Thymus (tissue), 11 donors: ENCODE measurements around the gene C21orf58. TPM values are rescaled to one million over a fixed set of nuclear protein-coding genes. Genes with fewer than 3 reads are reported as not detected.

Experiments used
- DNase-seq, 9 donors: peaks; one replicate each; pipeline ENCODE4 v3.0.0-alpha.2; 2013; ENCODE audit warnings: low spot score in 9 of 9, low read depth in 6 of 9, missing footprints in 1 of 9
- H3K27ac ChIP-seq, 2 donors: one replicate each; pipeline ENCODE4 v1.5.1; 2013; ENCODE audit warnings: control low read depth in 1 of 2, low read depth in 1 of 2, low read length in 1 of 2, mild to moderate bottlenecking in 1 of 2, moderate library complexity in 1 of 2
- H3K27me3 ChIP-seq, 2 donors: one replicate each; pipeline ENCODE4 v1.5.1; 2013; ENCODE audit warnings: low read length in 1 of 2; ENCODE audit not compliant: control insufficient read depth in 2 of 2, insufficient read depth in 1 of 2
- H3K36me3 ChIP-seq, 2 donors: one replicate each; pipeline ENCODE4 v1.5.1; 2013; ENCODE audit warnings: low read length in 1 of 2, mild to moderate bottlenecking in 1 of 2, moderate library complexity in 1 of 2; ENCODE audit not compliant: control insufficient read depth in 2 of 2, insufficient read depth in 2 of 2
- H3K4me1 ChIP-seq, 2 donors: one replicate each; pipeline ENCODE4 v1.5.1; 2013; ENCODE audit warnings: low read length in 2 of 2; ENCODE audit not compliant: control insufficient read depth in 2 of 2, insufficient read depth in 2 of 2
- H3K4me3 ChIP-seq, 2 donors: one replicate each; pipeline ENCODE4 v1.5.1; 2013; ENCODE audit warnings: low read length in 2 of 2, control low read depth in 1 of 2, mild to moderate bottlenecking in 1 of 2
- H3K9me3 ChIP-seq, 2 donors: one replicate each; pipeline ENCODE4 v1.5.1; 2013; ENCODE audit warnings: low read length in 1 of 2, mild to moderate bottlenecking in 1 of 2; ENCODE audit not compliant: control insufficient read depth in 2 of 2, insufficient read depth in 1 of 2
- WGBS: extraction: QIAGEN DNeasy Blood & Tissue Kit; methylation state at CpG from one replicate; pipeline ENCODE4 v1.1.7; 2013; 5-methylcytosine and 5-hydroxymethylcytosine counted together
- polyA plus RNA-seq: library from polyadenylated mRNA; stranded (reverse); fragments of 200-250 nt; gene quantifications from one replicate; pipeline ENCODE4 v1.2.3, GENCODE V29; 2013
- total RNA-seq: library from RNA; stranded (reverse); fragments of 120-200 nt; gene quantifications from one replicate; pipeline ENCODE4 v1.2.4, GENCODE V29; 2013
- donor health status: healthy.

C21orf58 gene
- total and polyA plus RNA-seq, 2 donors, result 3.4 to 7.3 TPM

- H3K9me3 ChIP-seq, result peaks cover 0 to 6% of the 10 kb centered on the region in 2 donors
- WGBS, result 41% methylated on average over 6 of the region's 6 CpGs
- peak within 1 kb of the TSS; percentile 88 to 97 for H3K27ac ChIP-seq
- H3K4me3 ChIP-seq, result peak within 1 kb of the TSS; percentile 76 to 92
- no peak for DNase-seq
- peaks cover 13 to 15% of the 10 kb centered on the region in 2 donors for H3K4me1 ChIP-seq
- H3K27me3 ChIP-seq, result no peaks in the 10 kb centered on the region
- peaks cover 4 to 20% of the 10 kb centered on the region in 2 donors for H3K36me3 ChIP-seq
Observed at GRCh38 chr21:46285206-46285661, 38.4 kb downstream of the C21orf58 start, which contains the start of gene MCM3AP. MCM3AP (minus strand) TSS chr21:46285611; CDS start chr21:46285286, 325 bp downstream.

- peaks cover 0 to 6% of the 10 kb centered on the region in 2 donors for H3K9me3 ChIP-seq
- H3K36me3 ChIP-seq, result peaks cover 9 to 25% of the 10 kb centered on the region in 2 donors
- DNase-seq, result no peak
- no peak overlapping the region for H3K27ac ChIP-seq
- H3K27me3 ChIP-seq, result no peaks in the 10 kb centered on the region
- peaks cover 13 to 15% of the 10 kb centered on the region in 2 donors for H3K4me1 ChIP-seq
- WGBS, result 96% methylated on average over 1 of the region's 1 CpG
- H3K4me3 ChIP-seq, result peak overlapping the region in 1 of 2 donors; percentile 76
Observed at GRCh38 chr21:46284733-46285132, 38.9 kb downstream of the C21orf58 start.

GRCh38 chr21:46284077-46284644, 39.5 kb downstream of the C21orf58 start:
- DNase-seq, result no peak
- Histone ChIP-seq H3K36me3 (peaks cover 15 to 31% of the 10 kb centered on the region in 2 donors), H3K27ac (no peak overlapping the region), H3K9me3 (peaks cover 0 to 6% of the 10 kb centered on the region in 2 donors), H3K4me1 (peaks cover 13 to 15% of the 10 kb centered on the region in 2 donors), H3K4me3 (no peak overlapping the region), H3K27me3 (no peaks in the 10 kb centered on the region)
- WGBS, result 87% methylated on average over 15 of the region's 15 CpGs

- H3K4me3 ChIP-seq, result no peak overlapping the region
- no peak for DNase-seq
- WGBS, result 98% methylated on average over 11 of the region's 11 CpGs
- no peaks in the 10 kb centered on the region for H3K9me3 ChIP-seq
- no peaks in the 10 kb centered on the region for H3K27me3 ChIP-seq
- no peaks in the 10 kb centered on the region for H3K4me1 ChIP-seq
- H3K36me3 ChIP-seq, result peaks cover 63 to 88% of the 10 kb centered on the region in 2 donors
- no peak overlapping the region for H3K27ac ChIP-seq
Observed at GRCh38 chr21:46274797-46275390, 48.8 kb downstream of the C21orf58 start.

GRCh38 chr21:46273341-46273740, 50.3 kb downstream of the C21orf58 start:
- Histone ChIP-seq H3K27ac (no peak overlapping the region), H3K4me1 (no peaks in the 10 kb centered on the region), H3K27me3 (no peaks in the 10 kb centered on the region), H3K4me3 (no peak overlapping the region), H3K9me3 (peaks cover 0 to 1% of the 10 kb centered on the region in 2 donors), H3K36me3 (peaks cover 66 to 90% of the 10 kb centered on the region in 2 donors)
- no peak for DNase-seq
- 98% methylated on average over 14 of the region's 14 CpGs for WGBS

- WGBS, result 99% methylated on average over 10 of the region's 10 CpGs
- Histone ChIP-seq H3K36me3 (peaks cover 84 to 90% of the 10 kb centered on the region in 2 donors), H3K9me3 (peaks cover 0 to 1% of the 10 kb centered on the region in 2 donors), H3K4me1 (no peaks in the 10 kb centered on the region), H3K4me3 (no peak overlapping the region), H3K27me3 (no peaks in the 10 kb centered on the region), H3K27ac (no peak overlapping the region)
- DNase-seq, result no peak
Observed at GRCh38 chr21:46269466-46269865, 54.2 kb downstream of the C21orf58 start.

- H3K36me3 ChIP-seq, result peaks cover 85 to 91% of the 10 kb centered on the region in 2 donors
- WGBS, result 98% methylated on average over 13 of the region's 13 CpGs
- no peak for DNase-seq
- H3K27ac ChIP-seq, result no peak overlapping the region
- H3K9me3 ChIP-seq, result peaks cover 0 to 1% of the 10 kb centered on the region in 2 donors
- H3K4me3 ChIP-seq, result no peak overlapping the region
- no peaks in the 10 kb centered on the region for H3K4me1 ChIP-seq
- no peaks in the 10 kb centered on the region for H3K27me3 ChIP-seq
Observed at GRCh38 chr21:46268371-46268770, 55.3 kb downstream of the C21orf58 start.

GRCh38 chr21:46266946-46267345, 56.7 kb downstream of the C21orf58 start:
- Histone ChIP-seq H3K27me3 (no peaks in the 10 kb centered on the region), H3K4me1 (no peaks in the 10 kb centered on the region), H3K4me3 (no peak overlapping the region), H3K9me3 (peaks cover 0 to 1% of the 10 kb centered on the region in 2 donors), H3K36me3 (peaks cover 70 to 83% of the 10 kb centered on the region in 2 donors), H3K27ac (no peak overlapping the region)
- DNase-seq, result no peak
- WGBS, result 98% methylated on average over 19 of the region's 19 CpGs

- Histone ChIP-seq H3K27ac (no peak overlapping the region), H3K4me3 (no peak overlapping the region), H3K9me3 (peaks cover 0 to 1% of the 10 kb centered on the region in 2 donors), H3K36me3 (peaks cover 70 to 76% of the 10 kb centered on the region in 2 donors), H3K4me1 (no peaks in the 10 kb centered on the region), H3K27me3 (no peaks in the 10 kb centered on the region)
- no peak for DNase-seq
- WGBS, result 95% methylated on average over 26 of the region's 26 CpGs
Observed at GRCh38 chr21:46265736-46266525, 57.7 kb downstream of the C21orf58 start.
